Endothelial cell of hepatic sinusoid (primary cell): ENCODE data around the gene BMPR1B.

Experiments
- in situ Hi-C: cut with HindIII; loops from 2 replicates; pipeline ENCODE4 v1.10.0; 2017; ENCODE audit warnings: low sequenced_read_pairs

Gene BMPR1B

GRCh38 chr4:94892051-94892450, 134.3 kb downstream of the BMPR1B start:
- in situ Hi-C loops, result no loop called here

DNA sequence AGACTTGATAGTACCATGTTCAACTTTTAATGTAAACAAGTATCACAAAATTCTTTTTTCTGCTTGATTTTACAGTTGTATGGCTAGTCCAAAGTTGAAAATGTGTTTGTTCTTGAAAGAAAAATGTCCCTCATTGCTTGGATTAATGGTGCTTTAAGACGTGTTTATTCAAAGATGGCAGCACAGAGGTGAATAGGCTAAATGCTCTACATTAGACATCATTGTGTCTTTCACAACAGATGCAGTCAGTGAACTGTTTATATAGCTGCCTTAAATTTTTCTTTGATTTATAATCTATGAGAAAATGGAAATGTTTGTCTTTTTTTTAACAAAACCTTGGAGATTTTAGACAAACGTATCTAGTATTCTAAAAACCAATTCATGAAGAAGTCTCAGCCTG, 137.3 kb downstream of the BMPR1B start:
- in situ Hi-C loops, result no loop called here

GRCh38 chr4:94897023-94897422, 139.3 kb downstream of the BMPR1B start:
- in situ Hi-C loops, result no loop called here

DNA sequence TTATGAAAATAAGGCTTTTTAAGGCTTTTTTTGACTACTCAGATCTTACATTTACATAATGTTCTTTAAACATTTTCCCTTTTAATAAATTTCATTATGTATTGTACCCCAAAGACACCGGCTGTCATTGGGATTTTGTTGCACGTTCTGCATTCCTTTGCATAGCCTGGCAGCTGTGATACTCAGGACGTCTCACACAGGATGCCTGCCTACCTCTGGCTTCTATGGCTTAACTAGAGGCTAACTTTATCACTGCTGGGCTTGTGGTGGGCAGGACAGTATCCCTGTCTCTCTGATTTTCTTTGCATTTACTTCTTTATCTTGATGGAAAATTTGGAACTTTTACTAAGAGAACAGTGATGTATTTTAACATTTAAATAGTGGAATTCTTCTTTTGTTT, 147.8 kb downstream of the BMPR1B start:
- in situ Hi-C loops, result no loop called here

GRCh38 chr4:94909645-94910044, 151.9 kb downstream of the BMPR1B start:
- in situ Hi-C loops, result no loop called here

- in situ Hi-C loops, result no loop called here
These were observed 153.4 kb downstream of the BMPR1B start for GRCh38 chr4:94911106-94911505.

- in situ Hi-C loops, result no loop called here
These were observed 154.9 kb downstream of the BMPR1B start for GRCh38 chr4:94912606-94913005.

DNA sequence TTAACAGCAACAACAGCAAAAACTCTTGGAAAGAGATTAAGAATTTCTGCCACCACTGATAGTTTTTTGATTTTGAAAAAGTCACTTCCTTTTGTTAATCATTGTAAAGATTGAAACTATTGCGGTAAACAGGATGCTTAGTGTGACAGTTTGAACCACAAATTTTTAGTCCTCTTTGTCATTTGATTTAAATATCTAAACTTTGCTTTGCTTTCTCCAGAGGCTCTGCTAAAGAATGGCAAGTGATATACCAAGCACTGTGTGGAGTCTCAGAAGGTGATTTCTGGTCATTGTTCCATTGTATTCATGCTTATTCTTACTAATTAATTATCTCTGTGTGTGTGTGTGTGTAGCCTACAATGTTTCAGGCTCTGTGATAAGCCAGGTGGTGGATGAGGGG, 155.6 kb downstream of the BMPR1B start:
- in situ Hi-C loops, result no loop called here

- in situ Hi-C loops, result no loop called here
These were observed 159.4 kb downstream of the BMPR1B start for GRCh38 chr4:94917146-94917545.

GRCh38 chr4:94918543-94918942, 160.8 kb downstream of the BMPR1B start:
- in situ Hi-C loops, result no loop called here

GRCh38 chr4:94920369-94920768, 162.6 kb downstream of the BMPR1B start:
- in situ Hi-C loops, result no loop called here

DNA sequence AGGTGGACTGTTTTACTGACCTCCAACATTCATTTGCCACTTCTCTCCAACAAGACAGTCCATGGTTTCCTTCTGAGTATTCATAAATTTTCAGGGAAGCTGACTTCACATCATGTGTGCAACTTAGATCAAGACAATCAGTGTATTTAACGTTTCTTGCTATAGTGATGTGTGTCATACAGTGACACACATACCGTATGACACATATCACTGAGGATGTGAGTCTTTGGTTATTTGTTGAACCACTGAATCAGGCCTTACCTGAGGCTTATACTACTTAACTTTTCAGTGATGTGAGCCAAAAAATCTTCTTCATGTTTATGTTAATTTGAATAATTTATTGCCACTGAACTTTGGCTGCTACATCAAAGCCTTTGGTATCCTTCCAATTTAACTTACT, 166.8 kb downstream of the BMPR1B start:
- in situ Hi-C loops, result no loop called here

- in situ Hi-C loops, result no loop called here
These were observed 168.1 kb downstream of the BMPR1B start for GRCh38 chr4:94925764-94926347.

DNA sequence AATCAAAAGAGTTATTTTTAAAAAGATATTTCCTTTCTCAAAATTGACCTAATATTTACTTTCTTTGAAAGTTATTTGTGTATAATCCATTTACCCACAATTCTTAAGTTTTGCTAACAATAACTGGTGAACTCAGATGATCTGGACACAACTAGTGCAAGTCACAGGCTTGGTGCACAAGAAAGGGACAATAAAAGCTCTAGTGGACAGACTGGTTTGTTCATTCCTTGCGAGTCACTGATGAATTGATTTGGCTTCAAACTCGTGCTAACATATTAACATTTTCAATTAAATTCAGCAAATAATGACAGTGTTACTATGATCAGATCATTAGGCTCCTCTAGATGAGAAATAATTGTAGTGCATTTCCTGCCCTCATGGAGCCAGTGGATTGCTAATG, 169.2 kb downstream of the BMPR1B start:
- in situ Hi-C loops, result no loop called here

DNA sequence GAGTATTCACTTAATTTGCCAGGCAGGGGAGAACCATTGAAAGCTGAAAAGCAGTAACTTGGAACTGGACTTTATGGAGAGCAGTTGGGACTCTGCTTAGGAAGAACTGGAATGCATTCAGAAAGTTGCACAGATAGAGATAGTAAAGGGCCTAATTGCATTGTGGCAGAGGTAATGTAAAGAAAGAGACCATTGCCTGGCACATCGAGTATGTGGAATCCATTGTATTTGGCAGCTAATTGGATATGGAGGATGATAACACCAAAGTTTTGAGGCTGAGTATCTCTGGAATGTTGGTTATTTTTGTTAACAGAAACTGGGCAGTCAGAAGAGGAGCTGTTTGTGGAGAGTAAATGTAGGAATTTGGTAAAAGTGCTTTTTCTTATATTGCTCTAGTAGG, 169.9 kb downstream of the BMPR1B start:
- in situ Hi-C loops, result no loop called here

DNA sequence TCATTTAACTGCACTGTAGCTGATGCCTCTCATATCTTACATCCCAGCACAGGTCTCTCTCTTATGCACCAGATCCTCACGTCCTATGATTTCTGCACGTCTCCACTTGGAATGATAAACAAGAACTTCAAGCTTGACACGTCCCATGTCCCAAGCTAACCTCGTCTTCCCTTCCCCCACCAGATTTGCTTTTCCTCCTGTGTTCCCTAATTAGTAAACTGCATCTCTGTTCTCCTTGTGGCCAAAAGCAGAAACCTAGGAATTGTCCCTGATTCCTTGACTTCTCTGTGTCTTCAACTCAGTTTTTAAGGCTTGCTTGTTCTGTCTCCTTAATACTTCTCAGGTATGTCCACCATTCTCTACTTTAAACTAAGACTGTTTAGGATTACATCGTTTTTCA, 171.9 kb downstream of the BMPR1B start:
- in situ Hi-C loops, result no loop called here

- in situ Hi-C loops, result no loop called here
These were observed 173.9 kb downstream of the BMPR1B start for GRCh38 chr4:94931626-94932025.

DNA sequence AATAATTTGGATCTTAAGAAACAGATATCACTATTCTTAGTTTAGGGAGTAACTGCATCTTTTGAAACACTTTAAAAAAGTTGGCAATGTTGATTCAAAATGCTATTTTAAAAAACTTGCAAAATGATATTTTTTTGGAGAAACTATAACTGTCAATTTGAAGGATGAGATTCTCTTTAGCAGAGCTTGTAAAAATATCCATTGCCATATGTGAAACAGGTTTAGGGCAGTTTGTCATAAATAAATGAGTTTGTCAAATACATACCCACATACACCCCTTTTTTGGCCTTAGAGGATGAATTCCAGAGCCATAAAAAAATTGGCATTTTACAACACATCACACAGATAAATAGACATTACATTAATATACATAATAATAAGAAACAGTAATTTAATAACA, 174.6 kb downstream of the BMPR1B start:
- in situ Hi-C loops, result no loop called here

DNA sequence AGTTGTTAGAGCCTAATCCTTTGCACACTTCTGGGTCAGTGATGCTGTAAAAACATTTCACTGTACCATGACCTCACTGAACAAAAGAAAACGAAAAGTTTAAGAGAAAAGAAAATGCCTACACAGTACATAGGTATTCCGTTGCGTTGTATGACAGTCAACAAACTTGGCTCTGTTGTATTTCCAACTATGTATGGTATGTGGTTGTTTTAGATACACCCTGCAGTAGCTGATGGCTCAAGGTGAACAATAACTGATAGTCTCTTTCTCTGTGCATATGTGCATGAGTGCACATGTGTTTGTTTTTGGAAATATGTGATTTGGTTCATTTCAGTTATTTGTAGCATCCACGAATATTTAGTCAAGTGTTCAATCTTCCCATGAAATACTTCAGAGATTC, 176.0 kb downstream of the BMPR1B start:
- in situ Hi-C loops, result no loop called here

GRCh38 chr4:94934201-94934600, 176.4 kb downstream of the BMPR1B start:
- in situ Hi-C loops, result no loop called here

- in situ Hi-C loops, result no loop called here
These were observed 177.1 kb downstream of the BMPR1B start for GRCh38 chr4:94934864-94935263.

GRCh38 chr4:94936854-94937253, 179.1 kb downstream of the BMPR1B start:
- in situ Hi-C loops, result no loop called here

DNA sequence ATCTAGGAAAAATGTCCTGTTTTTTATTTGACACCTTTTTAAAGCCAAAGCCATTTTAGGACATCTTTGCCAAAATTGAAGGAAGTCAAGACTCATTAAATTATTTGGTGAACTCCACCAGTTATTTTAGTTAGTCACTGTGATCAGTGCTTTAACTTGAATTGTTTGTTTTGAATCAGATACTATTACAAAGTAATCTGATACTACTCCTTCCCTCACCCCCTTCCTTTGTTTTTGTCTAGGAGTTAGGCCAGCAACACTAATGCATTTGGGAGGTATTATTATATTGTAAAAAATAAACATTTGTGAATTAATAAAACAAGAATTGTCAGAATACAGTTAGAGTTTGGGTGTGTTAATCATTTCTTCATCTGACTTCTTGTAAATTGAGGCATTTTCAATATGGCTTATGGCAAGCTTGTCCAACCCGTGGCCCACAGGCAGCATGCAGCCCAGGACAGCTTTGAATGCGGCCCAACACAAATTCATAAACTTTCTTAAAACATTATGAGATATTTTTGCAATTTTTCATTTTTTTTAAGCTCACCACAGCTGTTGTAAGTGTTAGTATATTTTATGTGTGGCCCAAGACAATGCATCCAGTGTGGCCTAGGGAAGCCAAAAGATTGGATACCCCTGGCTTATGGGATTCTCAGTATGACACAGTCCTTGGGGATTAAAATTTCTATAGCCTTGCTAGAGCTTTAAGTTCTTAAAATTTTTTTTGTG, 182.2 kb downstream of the BMPR1B start:
- in situ Hi-C loops, result no loop called here
